Ectodermal cell (in vitro differentiated cells): Measurements from ENCODE around the gene DDX4.

ENCODE experiments used
- H3K27ac ChIP-seq: 2 replicates; pipeline ENCODE4 v1.7.0; 2013; ENCODE audit warnings: mild to moderate bottlenecking, low read depth, low read length; ENCODE audit not compliant: insufficient read depth, poor library complexity, severe bottlenecking
- H3K27me3 ChIP-seq: 2 replicates; pipeline ENCODE4 v1.7.0; 2013; ENCODE audit warnings: mild to moderate bottlenecking, low read length; ENCODE audit not compliant: insufficient read depth, control insufficient read depth, poor library complexity, severe bottlenecking
- H3K36me3 ChIP-seq: one replicate; pipeline ENCODE4 v1.7.0; 2013; ENCODE audit warnings: low read length; ENCODE audit not compliant: control insufficient read depth, insufficient read depth
- H3K4me1 ChIP-seq: one replicate; pipeline ENCODE4 v1.7.0; 2013; ENCODE audit warnings: low read length; ENCODE audit not compliant: control insufficient read depth, insufficient read depth
- H3K4me3 ChIP-seq: 2 replicates; pipeline ENCODE4 v1.7.0; 2013; ENCODE audit warnings: low read depth, low read length, control low read depth; ENCODE audit not compliant: insufficient read depth
- H3K9me3 ChIP-seq: 2 replicates; pipeline ENCODE4 v1.7.0; 2013; ENCODE audit warnings: mild to moderate bottlenecking, low read length, moderate library complexity; ENCODE audit not compliant: control insufficient read depth
- WGBS, 2 experiments: methylation state at CpG; one replicate each; pipeline ENCODE4 v1.1.7; 2013; ENCODE audit warnings: missing lambda C conversion rate in 2 of 2; 5-methylcytosine and 5-hydroxymethylcytosine counted together

DDX4 gene

DNA sequence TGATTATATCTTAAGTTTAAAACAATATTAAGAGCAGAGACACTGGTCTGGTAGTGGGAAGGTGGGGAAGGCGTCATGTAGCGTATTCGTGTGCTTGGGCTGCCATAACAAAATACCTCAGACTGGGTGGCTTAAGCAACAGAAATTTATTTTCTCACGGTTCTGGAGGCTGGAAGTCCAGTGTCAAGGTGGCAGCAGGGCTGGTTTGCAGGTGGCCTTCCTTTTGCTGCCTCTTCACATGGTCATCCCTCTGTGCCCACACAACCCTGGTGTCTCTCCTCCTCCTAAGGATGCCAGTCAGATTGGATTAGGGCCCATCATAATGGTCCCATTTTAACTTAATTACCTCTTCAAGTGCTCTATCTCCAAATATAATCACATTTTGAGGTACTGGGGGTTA is 122.8 kb downstream of the DDX4 start:
- 94 to 96% methylated on average over 4 of the region's 4 CpGs for WGBS, 2 experiments
- peaks cover 3% of the 10 kb centered on the region for H3K9me3 ChIP-seq
- no peaks in the 10 kb centered on the region for H3K27me3 ChIP-seq
- no peaks in the 10 kb centered on the region for H3K4me1 ChIP-seq
- no peak overlapping the region for H3K27ac ChIP-seq
- no peaks in the 10 kb centered on the region for H3K36me3 ChIP-seq
- no peak overlapping the region for H3K4me3 ChIP-seq

DNA sequence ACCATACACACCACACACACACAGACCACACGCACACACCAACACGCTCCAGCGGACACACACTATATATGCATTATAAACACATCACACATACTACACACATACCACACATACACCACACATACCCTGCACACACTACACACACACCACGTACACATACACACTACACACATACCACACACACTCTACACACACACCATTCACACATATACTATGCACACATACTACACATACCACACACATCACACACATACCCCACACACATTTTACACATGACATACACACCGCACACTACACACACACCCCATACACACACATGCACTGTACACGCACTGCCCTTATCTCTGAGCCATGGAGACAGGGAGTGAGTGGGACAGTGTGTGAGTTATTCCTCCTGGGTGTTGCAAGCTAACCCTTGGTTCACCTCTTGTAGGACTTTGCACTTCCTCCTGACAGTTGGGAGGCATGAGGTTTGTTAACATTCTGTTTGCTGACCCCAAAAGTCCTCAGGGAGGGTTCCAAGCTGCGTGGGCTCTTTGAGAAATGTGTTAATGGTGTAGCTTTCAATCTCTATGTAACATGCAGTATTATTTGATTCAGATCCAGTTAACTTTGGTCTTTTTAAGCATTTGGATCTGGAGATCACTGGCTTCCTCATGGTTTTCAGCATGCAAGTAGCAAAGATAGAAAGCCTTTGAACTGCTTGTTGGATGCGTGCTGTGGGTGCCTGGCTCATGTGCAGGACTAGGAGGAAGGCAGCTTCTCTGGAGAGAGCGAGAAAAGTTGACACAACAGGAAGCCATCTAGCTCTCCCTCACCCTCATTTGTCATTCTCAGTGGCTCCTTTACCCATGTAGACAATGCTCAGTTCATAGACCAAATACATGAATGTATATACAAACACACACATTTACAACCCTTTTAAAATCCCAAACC is 127.0 kb downstream of the DDX4 start:
- Histone ChIP-seq H3K4me1 (no peaks in the 10 kb centered on the region), H3K4me3 (no peak overlapping the region), H3K9me3 (peaks cover 3% of the 10 kb centered on the region), H3K27me3 (no peaks in the 10 kb centered on the region), H3K36me3 (no peaks in the 10 kb centered on the region), H3K27ac (no peak overlapping the region)
- WGBS, 2 experiments, result 91 to 93% methylated on average over 7 to 9 of the region's 9 CpGs

DNA sequence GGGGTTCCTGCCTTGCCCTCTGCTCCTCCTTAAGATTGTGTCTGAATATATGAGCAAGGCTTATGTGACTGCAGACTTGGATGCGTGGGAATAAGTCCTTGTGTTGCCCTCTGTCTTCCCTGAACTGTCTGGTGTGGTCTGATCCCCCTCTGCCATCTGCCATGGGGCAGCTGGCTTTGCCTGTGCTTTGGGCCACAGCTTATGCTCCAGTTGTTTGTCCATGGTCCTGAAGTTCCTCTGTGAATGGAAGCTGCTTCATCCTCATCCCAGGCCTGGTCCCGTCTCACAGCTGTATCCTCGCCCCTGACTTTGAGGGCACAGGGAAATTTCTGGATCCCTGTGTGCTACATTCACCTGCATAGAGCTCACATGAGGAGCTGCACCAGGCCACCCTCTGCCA is 128.0 kb downstream of the DDX4 start:
- H3K36me3 ChIP-seq, result no peaks in the 10 kb centered on the region
- no peak overlapping the region for H3K27ac ChIP-seq
- WGBS, 2 experiments, result 90 to 93% methylated on average over 3 of the region's 3 CpGs
- no peaks in the 10 kb centered on the region for H3K9me3 ChIP-seq
- H3K4me3 ChIP-seq, result no peak overlapping the region
- H3K4me1 ChIP-seq, result no peaks in the 10 kb centered on the region
- no peaks in the 10 kb centered on the region for H3K27me3 ChIP-seq

DNA sequence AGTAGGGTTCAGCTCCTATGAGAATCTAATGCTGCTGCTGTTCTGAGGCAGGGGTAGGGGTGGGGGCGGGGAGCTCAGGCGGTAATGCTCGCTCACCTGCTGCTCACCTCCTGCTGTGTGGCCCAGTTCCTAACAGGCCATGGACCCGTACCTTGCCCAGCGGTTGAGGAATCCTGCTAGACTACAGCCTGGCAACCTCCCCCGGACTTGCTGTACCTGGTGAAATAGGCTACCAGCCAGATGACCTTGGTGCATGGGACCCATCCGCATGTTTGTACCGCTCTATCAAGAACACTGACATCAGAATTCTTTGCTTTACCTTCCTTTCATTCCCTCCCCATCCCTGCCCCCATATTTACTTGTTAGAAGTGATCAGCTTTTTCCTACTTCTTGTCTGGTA is 128.6 kb downstream of the DDX4 start:
- Histone ChIP-seq H3K36me3 (no peaks in the 10 kb centered on the region), H3K4me1 (no peaks in the 10 kb centered on the region), H3K27ac (no peak overlapping the region), H3K9me3 (no peaks in the 10 kb centered on the region), H3K27me3 (no peaks in the 10 kb centered on the region), H3K4me3 (no peak overlapping the region)
- WGBS, 2 experiments, result 91 to 92% methylated on average over 8 of the region's 8 CpGs
